ENCODE results near the gene CLECL1. TPM values are rescaled to one million over a fixed set of nuclear protein-coding genes. Genes with fewer than 3 reads are reported as not detected.
"Not testable (repeated sequence)": the region's sequence is repeated elsewhere in the genome, so short reads cannot be mapped to it uniquely, and the experiment has no call there.

CLECL1 gene
- total and polyA plus RNA-seq, 12 donors = 0.38 to 1.9 (median 1.2) TPM; not detected in 4

DNA sequence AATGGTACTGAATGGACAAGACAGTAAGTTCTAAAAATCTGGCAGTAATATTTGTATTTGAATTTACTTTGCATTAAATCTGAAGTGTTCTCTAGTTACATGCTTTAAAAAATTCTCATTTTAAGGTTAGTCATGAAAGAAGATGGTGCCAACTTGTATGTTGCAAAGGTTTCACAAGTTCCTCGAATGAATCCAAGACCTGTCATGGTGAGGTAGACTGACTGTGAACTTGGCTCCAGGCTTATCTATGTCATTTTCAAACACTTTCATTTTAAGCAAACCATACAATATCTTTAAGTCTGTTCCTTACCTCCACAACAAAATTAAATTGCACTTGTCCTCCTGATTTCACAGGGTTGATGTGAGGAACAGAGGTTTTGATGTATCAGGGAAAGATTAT lies 40.0 kb downstream of the CLECL1 start:
- no peak overlapping the region for H3K27ac ChIP-seq
- no peaks in the 10 kb centered on the region for H3K9me3 ChIP-seq (replicated peaks in 1 of 3)
- no peaks in the 10 kb centered on the region for H3K27me3 ChIP-seq
- 79 to 97% (median 90%) methylated on average over 1 of the region's 1 CpG for WGBS, 4 donors
- TF ChIP-seq, protein P1, sequence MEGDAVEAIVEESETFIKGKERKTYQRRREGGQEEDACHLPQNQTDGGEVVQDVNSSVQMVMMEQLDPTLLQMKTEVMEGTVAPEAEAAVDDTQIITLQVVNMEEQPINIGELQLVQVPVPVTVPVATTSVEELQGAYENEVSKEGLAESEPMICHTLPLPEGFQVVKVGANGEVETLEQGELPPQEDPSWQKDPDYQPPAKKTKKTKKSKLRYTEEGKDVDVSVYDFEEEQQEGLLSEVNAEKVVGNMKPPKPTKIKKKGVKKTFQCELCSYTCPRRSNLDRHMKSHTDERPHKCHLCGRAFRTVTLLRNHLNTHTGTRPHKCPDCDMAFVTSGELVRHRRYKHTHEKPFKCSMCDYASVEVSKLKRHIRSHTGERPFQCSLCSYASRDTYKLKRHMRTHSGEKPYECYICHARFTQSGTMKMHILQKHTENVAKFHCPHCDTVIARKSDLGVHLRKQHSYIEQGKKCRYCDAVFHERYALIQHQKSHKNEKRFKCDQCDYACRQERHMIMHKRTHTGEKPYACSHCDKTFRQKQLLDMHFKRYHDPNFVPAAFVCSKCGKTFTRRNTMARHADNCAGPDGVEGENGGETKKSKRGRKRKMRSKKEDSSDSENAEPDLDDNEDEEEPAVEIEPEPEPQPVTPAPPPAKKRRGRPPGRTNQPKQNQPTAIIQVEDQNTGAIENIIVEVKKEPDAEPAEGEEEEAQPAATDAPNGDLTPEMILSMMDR (IDR thresholded peaks at IDR 0.05) = no peak
- intact Hi-C loops (cut with DNase I) = no loop called here
- no peaks in the 10 kb centered on the region for H3K4me1 ChIP-seq (replicated peaks in 1 of 2)
- no peak overlapping the region for H3K4me3 ChIP-seq
- no peak for DNase-seq
- H3K36me3 ChIP-seq (replicated peaks in 1 of 2) = peaks cover 0 to 8% of the 10 kb centered on the region in 2 donors

GRCh38 chr12:9687228-9687627 lies 45.7 kb downstream of the CLECL1 start:
- H3K9me3 ChIP-seq (replicated peaks in 1 of 3) = no peaks in the 10 kb centered on the region
- TF ChIP-seq, protein P1 (IDR thresholded peaks at IDR 0.05) = no peak
- no peak for TF ChIP-seq POLR2A (IDR thresholded peaks at IDR 0.05)
- DNase-seq = no peak
- H3K4me1 ChIP-seq (replicated peaks in 1 of 2) = no peaks in the 10 kb centered on the region
- peaks cover 0 to 8% of the 10 kb centered on the region in 2 donors for H3K36me3 ChIP-seq (replicated peaks in 1 of 2)
- no peak overlapping the region for H3K4me3 ChIP-seq
- no peaks in the 10 kb centered on the region for H3K27me3 ChIP-seq
- intact Hi-C loops (cut with DNase I) = no loop called here
- 82 to 90% (median 84%) methylated on average over 1 of the region's 1 CpG for WGBS, 4 donors
- H3K27ac ChIP-seq = no peak overlapping the region

- Histone ChIP-seq H3K4me1 (replicated peaks in 1 of 2) (no peaks in the 10 kb centered on the region), H3K9me3 (replicated peaks in 1 of 3) (no peaks in the 10 kb centered on the region), H3K27ac (no peak overlapping the region), H3K4me3 (no peak overlapping the region), H3K36me3 (replicated peaks in 1 of 2) (peaks cover 0 to 8% of the 10 kb centered on the region in 2 donors), H3K27me3 (no peaks in the 10 kb centered on the region)
- no peak for DNase-seq
- 74 to 89% (median 86%) methylated on average over 4 of the region's 4 CpGs for WGBS, 4 donors
- intact Hi-C loops (cut with DNase I) = no loop called here
- TF ChIP-seq, protein P1 (IDR thresholded peaks at IDR 0.05) = no peak
- no peak for TF ChIP-seq POLR2A (IDR thresholded peaks at IDR 0.05)
These were observed 47.0 kb downstream of the CLECL1 start for GRCh38 chr12:9685915-9686314.

DNA sequence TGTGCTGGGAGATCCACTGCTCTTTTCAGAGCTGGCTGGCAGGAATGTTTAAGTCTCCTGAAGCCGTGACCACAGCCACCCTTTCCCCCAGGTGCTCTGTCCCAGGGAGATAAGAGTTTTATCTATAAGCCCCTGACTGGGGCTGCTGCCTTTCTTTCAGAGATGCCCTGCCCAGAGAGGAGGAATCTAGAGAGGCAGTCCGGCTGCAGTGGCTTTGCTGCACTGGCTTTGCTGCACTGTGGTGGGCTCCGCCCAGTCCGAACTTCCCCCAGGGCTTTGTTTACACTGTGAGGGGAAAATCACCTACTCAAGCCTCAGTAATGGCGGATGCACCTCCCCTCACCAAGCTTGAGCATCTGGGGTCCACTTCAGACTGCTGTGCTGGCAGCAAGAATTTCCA lies 47.5 kb downstream of the CLECL1 start:
- H3K4me3 ChIP-seq; H3K27ac ChIP-seq; H3K36me3 ChIP-seq (replicated peaks in 1 of 2); H3K27me3 ChIP-seq; H3K9me3 ChIP-seq (replicated peaks in 1 of 3); H3K4me1 ChIP-seq (replicated peaks in 1 of 2); intact Hi-C loops (cut with DNase I); DNase-seq: not testable (repeated sequence)
- WGBS, 4 donors = 86 to 100% (median 96%) methylated on average over 3 to 5 of the region's 5 CpGs

GRCh38 chr12:9682949-9683348 lies 49.9 kb downstream of the CLECL1 start:
- H3K36me3 ChIP-seq (replicated peaks in 1 of 2); H3K27ac ChIP-seq; DNase-seq; H3K27me3 ChIP-seq; intact Hi-C loops (cut with DNase I); H3K4me3 ChIP-seq; H3K4me1 ChIP-seq (replicated peaks in 1 of 2); H3K9me3 ChIP-seq (replicated peaks in 1 of 3): not testable (repeated sequence)
- WGBS, 4 donors = 94 to 98% (median 96%) methylated on average over 2 of the region's 2 CpGs

- intact Hi-C loops (cut with DNase I) = not testable (repeated sequence)
- WGBS, 4 donors = 94 to 97% (median 96%) methylated on average over 4 of the region's 4 CpGs
These were observed 50.4 kb downstream of the CLECL1 start for GRCh38 chr12:9682508-9682907.

More at GRCh38 chr12:9682508-9682907, 50.4 kb downstream of the CLECL1 start:
- H3K27ac ChIP-seq; H3K4me1 ChIP-seq (replicated peaks in 1 of 2); H3K27me3 ChIP-seq; H3K36me3 ChIP-seq (replicated peaks in 1 of 2); H3K9me3 ChIP-seq (replicated peaks in 1 of 3); DNase-seq; H3K4me3 ChIP-seq: not testable (repeated sequence)
